ENCODE measurements around the gene LRP8.
A peak's percentile ranks its signal among the peaks of the same experiment; 100 is the strongest.

The LRP8 gene

DNA sequence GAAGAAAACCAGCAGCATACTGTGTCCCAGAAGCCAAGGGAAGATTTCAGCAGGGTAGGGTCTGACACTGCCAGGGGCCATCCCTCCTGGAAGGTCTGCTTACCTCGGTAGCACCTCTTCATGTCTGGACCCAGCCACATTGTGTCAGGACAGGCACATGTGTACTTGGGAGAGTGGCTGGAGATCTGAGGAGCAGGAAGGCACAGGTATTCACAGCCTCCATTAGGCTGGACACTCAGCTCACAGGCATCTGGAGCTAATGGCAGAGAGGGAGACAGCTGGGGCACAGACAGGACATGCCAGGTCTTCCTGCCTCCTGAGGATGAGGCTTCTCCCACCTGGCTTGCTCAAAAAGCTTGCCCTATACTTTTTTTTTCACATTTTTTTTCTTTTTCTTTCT lies 69.7 kb downstream of the LRP8 start:
- DNase-seq (ENCODE audit: low spot score): no peak

DNA sequence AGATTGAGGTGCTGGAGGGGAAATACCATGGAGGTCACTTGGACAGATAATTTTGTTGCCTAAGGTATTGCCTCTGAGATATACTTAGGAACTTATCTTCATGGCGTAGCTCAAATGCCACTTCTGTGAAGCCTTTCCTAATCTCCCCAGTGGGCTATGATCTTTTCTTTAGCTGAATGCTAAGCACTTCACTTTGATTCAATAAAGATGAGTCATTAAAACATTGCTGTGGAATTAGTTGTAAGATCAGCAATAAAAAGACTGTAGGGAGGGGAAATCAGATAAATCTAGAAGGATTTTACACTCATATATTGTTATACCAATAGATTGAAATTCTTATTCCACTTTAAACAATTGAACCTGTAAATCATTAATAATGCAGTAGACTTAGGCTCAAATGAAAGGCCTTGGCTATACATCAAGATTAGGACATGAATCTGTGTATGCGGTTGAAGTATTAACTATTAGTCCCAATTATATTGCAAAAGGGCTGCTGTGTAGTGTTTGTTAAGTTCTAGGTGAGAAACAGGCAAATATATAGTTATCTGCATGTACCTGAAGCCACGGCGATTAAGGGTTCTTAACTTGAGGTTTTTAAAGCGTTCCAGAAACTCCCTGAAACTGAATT lies 70.3 kb downstream of the LRP8 start:
- DNase-seq (ENCODE audit: low spot score): no peak

DNA sequence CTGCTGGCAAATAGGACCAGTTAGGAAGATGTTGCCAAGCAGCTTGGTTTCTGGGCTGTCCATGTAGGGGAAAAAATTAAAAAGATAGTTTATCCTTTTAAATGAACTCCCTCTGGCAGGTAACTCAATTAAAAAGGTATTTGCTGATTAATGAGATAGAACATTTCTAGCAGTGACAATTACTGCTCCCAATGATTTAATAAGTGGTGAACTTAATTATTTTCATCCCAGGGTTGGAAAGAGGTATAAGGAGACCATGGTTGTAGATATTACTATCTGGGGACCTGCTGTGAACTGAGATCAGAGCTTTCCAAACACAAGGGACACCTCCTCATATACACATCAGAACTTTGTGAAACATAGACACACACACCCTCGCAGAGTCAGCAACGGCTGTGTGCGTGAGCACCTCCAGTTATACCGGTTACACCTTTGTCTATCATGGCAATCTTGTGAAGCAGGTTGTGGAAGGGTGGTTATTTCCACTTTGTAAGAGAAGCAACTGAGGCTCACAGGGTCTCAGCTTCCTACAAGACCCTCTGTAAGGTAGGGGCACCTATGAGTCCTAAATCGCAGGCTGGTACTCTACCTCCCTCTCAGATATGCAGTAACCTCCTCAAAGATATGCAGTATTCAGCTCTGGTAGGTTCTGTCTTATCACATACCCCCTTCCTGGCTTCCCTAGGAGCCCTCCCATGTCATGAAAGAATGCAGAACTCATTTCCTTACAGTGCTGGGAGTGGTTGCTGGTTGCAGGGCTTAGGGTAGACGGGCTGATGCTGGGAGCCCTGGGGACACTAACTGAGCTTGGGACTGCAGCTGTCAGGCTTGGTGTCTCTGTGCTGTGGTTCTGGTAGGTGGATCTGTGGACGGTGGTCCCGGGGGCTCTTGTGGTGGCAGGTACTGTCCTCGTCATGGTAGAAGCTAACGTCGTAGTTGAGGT lies 71.1 kb downstream of the LRP8 start:
- no peak for DNase-seq (ENCODE audit: low spot score)

DNA sequence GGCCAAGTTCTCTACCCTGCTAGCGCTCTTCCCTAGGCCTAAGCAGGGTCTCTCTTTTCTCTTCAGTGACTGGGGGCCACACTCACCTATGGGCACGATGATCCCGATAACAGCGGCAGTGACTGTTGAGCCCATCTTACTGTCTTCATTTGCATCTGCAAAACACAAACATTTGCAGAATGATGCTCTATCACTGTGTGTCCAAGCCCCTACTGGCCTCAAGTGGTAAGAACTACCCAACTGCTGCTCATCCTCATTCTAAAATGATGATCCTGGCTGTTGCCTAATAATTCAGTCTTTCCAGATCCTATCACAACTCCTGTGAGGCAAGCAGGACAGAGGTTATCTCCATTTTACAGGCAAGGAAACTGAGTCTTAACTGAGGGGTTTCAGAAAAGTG lies 72.8 kb downstream of the LRP8 start:
- DNase-seq (ENCODE audit: low spot score): no peak

DNA sequence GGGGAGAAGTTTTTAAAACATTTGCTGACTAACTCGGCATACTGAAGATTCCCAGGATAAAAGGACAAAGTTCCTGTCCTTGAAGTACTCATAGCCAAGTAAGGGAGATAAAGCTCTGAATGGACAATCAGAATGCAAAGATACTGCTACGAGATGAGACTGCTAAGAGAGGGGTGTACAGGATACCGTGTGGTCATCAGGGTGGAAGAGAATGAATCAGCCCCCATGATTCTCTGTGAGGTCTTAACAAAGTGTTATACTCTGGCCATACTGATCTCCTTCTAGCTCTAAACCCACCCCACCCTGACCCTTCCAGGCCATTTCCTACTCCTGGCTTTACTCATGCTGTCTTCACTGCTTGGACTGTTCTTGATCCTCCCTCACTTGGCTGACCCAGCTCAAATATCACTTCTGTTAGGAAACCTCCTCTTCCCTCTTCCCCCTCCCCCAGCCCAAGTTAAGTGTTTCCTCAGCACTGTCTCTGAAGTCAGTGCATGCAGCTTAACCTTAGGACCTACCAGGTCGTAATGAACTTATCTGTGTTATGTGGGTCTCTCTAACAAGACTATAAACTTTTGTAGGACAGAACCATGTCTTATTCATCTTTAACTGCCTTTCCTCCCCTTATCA lies 73.7 kb downstream of the LRP8 start:
- no peak for DNase-seq (ENCODE audit: low spot score)

DNA sequence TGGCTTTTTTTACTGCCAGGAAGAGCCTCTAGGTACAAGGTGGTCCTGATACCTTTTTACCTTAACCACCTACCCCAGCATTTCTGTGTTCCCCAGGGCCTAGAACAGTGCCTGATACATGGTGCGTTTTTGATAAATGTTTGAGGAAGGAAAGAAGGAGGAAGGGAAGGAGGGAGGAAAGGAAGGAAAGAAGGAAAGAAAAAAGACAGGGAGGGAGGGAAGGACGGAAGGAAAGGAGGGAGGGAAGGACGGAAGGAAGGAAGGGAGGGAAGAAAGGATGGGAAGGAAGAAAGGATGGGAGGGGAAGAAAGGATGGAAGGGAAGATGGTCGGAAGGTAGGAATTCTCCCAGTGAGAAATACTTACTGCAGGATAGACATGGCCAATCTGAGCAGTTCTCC lies 77.5 kb downstream of the LRP8 start:
- no peak for DNase-seq (ENCODE audit: low spot score)

DNA sequence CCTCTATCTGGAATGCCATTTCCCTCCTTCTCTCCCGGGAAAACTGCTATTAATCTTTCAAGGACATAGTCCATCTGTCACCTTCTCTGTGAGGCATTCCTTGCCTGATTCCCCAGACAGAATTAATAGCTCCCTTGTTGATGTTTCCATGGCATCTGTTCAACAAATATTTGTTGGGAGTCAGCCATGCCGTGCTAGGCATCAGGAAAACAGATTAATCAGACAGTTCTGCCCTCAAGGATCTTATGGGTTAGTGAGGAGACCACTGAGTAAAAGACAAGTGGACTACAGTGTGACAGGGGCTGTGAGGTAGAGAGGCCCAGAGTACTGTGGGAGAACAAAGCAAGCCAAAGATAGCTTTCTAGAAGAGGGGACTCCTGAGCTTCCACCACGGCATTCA lies 78.2 kb downstream of the LRP8 start:
- peak; percentile 13 for DNase-seq (ENCODE audit: low spot score)

DNA sequence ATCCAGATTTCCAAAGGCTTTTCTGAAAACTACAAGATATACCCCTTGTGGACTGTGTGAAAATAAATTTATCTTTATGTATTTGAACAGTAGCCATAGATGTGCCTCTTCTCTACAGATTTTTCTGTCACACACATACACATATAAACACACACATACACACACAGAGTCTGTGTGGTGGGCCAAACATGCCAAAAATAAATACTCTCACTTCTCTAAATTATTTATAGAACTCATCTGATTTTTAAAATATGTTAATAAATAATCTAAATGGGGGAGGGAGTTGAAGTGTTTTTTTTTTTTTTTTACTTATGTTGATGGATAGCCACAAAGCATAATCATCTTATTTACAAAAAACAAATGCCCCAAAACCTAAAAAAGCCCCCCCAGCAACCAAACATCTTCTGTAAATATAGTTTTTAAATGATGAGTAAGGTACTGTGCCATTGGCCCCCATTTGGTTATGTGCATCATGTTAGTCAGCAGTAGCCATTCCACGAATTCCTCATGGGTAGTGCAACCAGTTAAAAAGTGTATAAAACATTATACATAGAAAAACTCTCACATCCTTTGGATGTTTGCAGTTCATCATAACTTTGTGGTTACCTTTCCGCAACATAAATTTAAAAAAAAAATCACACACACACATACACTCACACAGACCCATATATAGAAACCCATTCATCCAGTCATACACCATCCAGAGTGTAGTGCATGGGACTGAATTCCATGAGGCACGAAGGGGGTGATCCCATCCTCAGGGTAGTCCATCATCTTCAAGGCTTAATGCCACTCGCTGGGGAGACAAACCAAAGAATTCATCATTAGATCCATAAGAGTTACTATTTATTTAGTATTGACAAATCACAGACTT lies 81.4 kb downstream of the LRP8 start:
- no peak for DNase-seq (ENCODE audit: low spot score)

DNA sequence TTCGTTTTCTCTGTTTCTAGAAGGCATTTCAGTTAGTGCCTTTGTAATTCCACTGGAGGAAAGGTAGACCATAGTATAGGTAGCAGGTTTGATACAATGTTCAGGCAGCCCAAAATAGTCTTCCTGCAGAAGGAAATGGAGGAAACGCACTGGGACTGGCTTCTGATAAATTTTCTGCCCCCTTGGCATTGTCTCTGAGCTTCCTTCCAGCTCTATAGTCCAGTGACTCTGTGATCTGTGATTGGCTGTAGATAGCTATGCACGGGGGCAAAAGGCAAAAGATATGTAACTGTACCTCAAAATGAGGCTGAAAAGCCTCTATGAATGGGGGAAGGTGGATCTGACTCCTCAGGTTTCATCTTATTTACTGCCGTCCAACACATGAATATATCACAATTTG lies 83.7 kb downstream of the LRP8 start:
- no peak for DNase-seq (ENCODE audit: low spot score)

DNA sequence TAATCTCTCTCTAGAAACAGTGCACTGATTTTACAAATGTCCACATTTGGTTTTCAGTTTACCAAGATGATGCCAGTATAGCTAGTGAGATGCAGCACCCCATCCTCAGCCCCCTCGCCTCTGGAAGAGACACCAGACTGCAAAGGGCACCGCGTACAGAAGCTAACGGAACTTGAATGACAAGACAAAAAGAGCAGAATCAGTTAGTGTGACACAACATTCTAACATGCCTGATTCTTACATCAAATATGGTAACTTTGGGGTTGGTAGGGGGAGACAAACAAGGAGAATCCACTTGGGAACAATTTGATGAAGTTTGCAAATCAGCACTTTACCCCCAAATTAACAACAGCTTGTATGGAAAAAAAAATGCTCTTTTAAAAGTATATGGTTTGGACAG lies 85.5 kb downstream of the LRP8 start:
- no peak for DNase-seq (ENCODE audit: low spot score)

DNA sequence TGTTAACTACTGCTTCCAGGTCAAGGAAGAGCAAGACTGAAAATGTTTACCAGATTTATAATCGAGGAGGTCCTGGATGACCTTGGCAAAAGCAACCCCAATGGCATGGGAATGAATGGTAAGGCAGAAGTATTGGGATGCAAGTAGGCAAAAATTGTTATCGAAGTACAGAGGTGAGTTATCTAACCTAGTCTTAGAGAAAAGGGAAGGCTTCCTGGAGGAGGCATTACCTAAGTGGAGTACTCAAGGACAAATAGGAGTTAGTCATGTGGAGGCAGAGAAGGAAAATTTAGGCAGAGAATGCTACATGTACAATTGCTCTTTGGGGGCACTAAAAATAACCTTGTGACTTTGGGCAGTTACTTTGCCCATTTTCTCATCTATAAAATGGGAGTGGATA lies 86.0 kb downstream of the LRP8 start:
- no peak for DNase-seq (ENCODE audit: low spot score)

DNA sequence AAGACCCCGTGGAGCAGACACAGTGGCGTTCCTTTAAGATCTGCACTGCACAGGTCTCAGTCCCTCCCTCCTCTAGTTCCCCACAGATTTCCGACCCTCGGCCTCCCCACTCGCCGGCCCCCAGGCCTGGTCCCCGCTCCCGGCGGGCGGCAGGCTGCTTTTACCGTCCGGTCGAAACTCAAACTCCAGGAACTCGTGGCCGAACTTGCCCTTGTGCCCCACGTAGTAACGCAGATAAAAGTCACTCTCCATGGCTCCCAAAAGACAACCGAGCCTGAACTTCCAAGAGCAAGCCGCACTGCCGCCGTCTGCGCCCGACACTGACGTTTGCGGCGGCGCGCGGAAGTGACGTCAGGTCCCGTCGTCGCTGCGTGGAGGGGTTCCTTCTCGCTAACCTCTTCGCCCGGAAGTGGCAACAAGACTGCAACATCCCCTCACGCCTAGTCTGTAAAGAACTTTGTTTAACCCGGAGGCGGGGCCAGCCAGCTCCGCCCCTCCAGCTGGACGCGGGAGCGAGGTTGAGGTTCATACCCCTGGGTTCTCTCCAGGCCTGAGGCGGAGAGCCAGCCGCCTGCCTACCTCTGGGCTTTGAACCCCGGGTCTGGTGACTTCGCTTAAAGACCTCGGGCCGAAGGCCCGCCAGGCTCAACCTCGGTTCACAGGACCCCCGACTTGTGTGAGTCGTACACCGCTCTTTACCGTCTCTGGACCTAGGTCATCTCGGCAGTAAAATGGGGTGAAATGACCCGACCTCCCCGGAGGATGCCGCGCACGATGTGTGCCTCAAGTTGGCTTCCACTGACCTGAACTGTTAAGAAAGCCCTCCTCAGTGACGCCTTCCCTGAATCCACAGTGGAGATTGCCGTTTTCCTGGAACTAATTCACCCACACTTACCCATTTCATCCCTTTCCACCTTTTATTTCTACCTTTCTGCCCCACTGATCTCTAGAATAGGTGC lies 89.4 kb downstream of the LRP8 start, which contains the start of gene MAGOH:
Gene MAGOH (minus strand): TSS at position 322 of the 959 bp plus-strand sequence. CDS start 70 bp downstream, at position 252.
- peak; percentile 98 for DNase-seq (ENCODE audit: low spot score)

DNA sequence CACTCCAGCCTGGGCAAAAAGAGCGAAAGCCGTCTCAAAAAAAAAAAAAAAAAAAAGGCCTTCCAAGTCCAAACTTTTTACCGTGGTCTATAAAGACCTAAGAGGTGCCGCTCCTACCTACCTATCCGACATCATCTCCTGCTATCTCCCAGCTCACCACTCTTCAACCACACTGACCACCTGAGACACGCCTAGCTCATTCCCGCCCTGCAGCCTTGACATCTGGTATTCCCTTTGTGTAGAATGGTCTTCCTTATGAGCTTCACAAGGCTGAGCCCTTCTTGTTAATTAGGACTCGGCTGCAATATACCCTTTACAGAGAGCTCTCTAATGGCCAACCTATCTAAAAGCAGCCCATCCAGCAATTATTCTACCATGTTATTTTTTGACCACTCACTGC lies 90.2 kb downstream of the LRP8 start:
- DNase-seq (ENCODE audit: low spot score): no peak

DNA sequence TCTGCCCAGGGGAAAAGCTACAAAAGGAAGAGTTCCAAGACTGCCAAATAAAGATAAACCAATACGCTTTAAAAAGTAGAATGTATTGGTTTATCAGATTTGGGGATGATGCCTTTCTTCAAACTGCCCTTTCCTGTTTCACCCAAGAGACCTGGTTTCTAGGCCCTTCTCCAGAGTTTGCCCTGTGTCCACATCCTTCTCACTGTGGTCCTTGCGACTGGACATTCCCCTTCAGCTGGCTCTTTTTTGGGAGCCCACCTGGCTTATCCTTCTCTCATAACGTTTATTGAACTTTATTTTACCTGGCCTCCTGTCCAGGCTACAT lies 106.9 kb downstream of the LRP8 start:
- DNase-seq (ENCODE audit: low spot score): no peak

DNA sequence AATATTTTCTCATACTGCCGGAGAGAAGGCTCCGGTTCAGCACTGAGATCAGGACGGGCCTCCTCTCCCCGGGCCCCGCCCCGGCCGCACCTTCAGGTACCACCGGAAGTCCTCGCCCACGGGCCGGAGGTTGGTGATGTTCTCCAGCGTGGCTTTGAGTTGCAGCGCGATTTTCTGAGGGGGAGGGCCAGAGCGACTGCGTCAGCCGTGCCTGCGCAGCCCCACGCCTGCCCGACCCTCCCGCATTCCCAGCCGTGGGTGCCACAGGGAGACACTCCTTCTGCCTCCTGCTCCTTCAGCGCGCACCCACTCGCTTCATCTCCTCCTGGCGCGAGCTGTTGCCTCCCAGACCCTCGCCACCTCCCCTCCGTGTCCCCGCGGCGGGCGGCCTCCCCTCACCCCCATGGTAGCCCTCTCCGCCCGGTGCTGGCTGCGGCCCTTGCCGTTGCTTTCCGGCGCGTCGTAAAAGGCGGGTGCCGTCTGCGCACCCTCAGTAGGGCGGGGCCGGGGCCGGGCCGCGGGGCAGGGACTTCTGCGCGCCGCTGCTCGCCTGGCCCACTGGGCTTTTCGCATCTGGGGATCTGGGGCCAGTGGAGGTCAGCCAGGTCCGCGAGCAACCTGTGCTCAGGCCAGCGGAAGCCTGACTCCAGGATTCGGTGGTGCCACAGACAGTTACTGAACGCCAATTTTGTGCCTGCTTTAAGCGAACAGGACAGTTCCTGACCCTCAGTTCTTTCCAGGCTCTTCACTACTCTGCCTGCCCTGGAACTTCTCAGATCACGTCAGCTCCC lies 107.5 kb downstream of the LRP8 start, which contains the start of gene CZIB:
Gene CZIB (minus strand): TSS at position 464 of the 791 bp plus-strand sequence. CDS start 59 bp downstream, at position 405.
- peak; percentile 64 for DNase-seq (ENCODE audit: low spot score)

DNA sequence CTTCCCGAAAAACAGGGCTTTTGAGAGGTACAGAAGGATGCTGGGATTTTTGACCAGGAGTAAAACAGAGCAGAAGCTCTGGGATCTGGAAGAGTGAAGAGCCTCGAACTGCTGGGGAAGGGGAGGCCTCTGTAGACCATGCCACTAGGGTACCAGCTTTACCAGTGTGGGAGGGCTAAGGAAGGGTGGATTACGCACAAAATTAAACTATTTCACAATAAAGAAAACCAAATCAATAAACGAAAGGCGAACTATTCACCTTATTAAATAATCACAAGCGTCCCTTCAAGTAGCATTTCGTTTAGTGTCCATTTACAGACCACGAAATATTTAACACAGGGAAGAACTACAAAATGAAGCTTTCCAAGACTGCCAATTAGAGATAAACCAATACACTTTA lies 108.2 kb downstream of the LRP8 start:
- DNase-seq (ENCODE audit: low spot score): no peak

DNA sequence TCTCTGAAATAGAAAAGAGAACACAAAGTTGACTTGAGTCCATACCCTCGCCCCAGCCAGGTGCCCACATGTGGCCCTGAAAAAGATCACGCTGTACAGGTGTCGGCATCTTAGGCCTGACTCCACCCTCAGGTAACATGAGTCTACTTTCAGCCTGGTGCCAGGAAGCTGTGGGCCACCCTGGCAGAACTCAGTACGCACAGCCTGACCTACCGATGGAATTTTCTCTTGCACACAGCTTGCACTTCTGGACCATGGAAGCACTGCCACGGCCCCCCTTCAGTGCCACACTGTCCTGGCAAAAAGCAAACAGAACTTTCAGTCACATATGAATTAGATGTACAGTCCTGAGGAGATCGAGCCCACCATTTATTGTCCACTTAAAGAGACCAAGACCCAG lies 109.7 kb downstream of the LRP8 start:
- DNase-seq (ENCODE audit: low spot score): no peak

DNA sequence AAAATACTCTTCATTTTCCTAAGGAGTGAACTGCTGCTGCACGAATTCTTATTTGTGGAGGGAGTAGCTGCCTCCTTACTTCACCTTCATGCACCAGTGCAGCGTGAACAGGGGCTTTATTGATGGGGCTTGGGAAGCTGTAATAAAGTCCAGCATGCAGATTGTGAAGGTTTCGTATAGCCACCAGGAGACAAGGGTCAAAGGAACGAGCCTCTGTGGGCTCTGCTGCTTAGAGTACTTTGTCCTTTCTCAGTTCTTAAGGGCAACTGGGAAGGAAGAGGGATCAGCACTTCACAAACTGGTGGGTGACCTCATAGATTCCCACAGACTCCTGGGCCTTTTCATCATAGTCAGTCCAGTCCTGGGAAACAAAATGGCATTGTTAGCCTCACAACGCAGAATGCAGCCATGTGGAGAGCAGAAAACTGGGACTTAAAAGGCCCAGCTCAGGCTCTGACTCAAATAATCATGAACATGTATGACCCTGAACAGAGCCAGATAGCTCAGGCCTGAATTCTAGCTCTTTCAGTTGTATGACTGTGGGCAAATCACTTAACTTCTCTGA lies 113.4 kb downstream of the LRP8 start:
- no peak for DNase-seq (ENCODE audit: low spot score)

DNA sequence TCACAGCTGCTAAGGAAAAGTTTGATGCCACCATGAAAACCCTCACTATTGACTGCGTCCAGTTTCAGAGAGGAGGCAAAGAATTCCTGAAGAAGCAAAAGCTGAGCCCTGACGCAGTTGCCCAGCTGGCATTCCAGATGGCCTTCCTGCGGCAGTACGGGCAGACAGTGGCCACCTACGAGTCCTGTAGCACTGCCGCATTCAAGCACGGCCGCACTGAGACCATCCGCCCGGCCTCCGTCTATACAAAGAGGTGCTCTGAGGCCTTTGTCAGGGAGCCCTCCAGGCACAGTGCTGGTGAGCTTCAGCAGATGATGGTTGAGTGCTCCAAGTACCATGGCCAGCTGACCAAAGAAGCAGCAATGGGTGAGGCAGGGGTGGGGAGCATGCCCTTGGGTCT lies 116.9 kb downstream of the LRP8 start:
- DNase-seq (ENCODE audit: low spot score): no peak

DNA sequence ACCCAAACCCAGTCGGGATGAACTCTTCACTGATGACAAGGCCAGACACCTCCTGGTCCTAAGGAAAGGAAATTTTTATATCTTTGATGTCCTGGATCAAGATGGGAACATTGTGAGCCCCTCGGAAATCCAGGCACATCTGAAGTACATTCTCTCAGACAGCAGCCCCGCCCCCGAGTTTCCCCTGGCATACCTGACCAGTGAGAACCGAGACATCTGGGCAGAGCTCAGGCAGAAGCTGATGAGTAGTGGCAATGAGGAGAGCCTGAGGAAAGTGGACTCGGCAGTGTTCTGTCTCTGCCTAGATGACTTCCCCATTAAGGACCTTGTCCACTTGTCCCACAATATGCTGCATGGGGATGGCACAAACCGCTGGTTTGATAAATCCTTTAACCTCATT lies 117.5 kb downstream of the LRP8 start:
- DNase-seq (ENCODE audit: low spot score): no peak

Measured in COLO829 (cell line).